AG09319 (cell line): Measurements from ENCODE around the gene TCN1.

Experiments
- DNase-seq: peaks from one replicate; pipeline ENCODE4 v3.0.0-alpha.2; 2010; ENCODE audit warnings: low read depth; ENCODE audit errors: extremely low read depth
- TF ChIP-seq, protein P1 (sequence below): IDR thresholded peaks from 2 replicates; pipeline ENCODE4 v1.5.1; 2011; ENCODE audit warnings: low read depth, mild to moderate bottlenecking, inconsistent platforms, low read length, moderate library complexity

The TCN1 gene

DNA sequence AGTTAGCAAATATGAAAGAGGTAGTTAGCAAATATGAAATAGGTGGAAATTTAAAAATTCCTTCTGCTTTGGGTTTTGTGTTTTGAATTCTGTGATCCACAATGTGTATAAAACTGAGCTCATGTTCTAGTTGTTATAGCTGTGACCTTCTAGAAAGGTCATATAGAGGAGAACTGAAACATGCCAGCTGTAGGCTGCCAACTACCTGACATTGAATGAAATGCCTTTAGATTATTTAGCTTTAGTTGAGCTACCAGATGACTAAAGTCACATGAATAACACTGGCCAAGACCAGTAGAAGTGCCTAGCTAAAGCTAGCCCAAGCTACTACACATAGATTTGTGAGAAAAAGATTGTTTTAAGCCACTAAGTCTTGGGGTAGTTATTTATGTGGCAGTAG lies 5.8 kb upstream of the TCN1 start:
- TF ChIP-seq, protein P1, sequence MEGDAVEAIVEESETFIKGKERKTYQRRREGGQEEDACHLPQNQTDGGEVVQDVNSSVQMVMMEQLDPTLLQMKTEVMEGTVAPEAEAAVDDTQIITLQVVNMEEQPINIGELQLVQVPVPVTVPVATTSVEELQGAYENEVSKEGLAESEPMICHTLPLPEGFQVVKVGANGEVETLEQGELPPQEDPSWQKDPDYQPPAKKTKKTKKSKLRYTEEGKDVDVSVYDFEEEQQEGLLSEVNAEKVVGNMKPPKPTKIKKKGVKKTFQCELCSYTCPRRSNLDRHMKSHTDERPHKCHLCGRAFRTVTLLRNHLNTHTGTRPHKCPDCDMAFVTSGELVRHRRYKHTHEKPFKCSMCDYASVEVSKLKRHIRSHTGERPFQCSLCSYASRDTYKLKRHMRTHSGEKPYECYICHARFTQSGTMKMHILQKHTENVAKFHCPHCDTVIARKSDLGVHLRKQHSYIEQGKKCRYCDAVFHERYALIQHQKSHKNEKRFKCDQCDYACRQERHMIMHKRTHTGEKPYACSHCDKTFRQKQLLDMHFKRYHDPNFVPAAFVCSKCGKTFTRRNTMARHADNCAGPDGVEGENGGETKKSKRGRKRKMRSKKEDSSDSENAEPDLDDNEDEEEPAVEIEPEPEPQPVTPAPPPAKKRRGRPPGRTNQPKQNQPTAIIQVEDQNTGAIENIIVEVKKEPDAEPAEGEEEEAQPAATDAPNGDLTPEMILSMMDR = no peak
- no peak for DNase-seq

DNA sequence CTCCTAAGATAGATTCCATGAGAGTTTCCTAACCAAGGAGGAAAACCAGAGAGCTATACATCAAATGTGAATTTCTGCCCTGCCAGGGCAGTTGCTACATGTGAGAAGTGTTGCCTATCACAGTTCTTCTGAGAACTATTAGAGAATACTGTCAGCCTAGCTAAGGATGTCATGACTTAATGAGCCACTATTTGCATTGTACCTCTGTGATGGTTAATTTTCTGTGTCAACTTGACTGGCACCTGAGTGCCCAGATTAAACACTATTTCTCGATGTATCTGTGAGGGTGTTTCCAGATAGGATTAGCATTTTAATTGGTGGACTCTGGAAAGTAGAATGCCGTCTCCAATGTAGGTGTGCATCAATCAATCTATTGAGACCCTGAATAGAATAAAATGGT lies 1.7 kb upstream of the TCN1 start:
- TF ChIP-seq, protein P1 = no peak
- no peak for DNase-seq

DNA sequence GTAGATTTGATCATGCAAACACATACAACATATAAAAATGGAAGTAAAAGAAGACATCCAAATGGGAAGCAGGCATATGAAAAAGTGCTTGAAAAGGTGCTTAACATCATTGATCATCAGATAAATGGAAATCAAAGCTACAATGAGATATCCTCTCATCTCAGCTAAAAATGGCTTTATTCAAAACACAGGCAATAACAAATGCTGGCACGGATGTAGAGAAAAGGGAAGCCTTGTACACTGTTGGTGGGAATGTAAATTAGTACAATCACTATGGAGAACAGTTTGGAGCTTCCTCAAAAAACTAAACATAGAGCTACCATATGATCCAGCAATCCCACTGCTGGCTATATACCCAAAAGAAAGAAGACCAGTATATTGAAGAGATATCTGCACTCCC lies 549 bp upstream of the TCN1 start:
- TF ChIP-seq, protein P1 = no peak
- DNase-seq = no peak

DNA sequence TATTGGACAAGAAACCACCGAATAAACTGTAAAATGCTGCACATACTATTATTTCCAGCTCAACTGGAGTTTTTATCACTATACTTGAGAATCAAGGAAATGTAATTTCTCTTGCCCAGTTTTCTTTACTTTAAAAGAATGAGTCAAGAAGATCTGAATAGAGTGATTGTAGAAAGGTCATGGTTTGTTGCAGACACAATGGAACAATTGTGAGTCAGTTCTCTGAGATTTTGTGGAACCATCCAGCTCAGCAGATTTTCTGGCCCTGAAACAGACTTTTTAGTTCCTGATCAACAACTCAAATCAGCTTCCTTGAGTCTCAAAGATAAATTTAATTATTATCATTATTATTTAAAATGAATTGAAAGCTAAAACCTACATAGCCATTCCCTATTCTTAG lies 1.3 kb downstream of the TCN1 start:
- no peak for DNase-seq
- TF ChIP-seq, protein P1 = no peak

DNA sequence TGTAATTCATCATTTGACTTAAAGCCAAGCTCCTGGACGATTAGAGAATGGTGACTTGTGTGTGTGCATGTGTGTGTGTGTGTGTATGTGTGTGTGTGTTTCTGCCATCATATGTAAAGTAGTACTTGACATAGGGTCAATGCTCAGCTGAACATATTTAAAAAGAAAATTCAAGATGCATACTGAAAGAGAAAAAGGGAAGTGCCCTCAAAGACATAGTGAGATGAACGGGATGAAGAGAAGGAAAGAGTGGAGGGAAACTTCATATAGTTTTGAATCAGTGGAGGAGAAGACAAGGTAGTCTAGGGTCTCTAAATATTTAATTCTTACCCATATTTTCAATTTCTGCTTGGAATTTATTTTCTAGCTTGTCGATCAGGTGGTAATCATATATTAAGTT lies 4.0 kb downstream of the TCN1 start:
- TF ChIP-seq, protein P1 = no peak
- DNase-seq = no peak

DNA sequence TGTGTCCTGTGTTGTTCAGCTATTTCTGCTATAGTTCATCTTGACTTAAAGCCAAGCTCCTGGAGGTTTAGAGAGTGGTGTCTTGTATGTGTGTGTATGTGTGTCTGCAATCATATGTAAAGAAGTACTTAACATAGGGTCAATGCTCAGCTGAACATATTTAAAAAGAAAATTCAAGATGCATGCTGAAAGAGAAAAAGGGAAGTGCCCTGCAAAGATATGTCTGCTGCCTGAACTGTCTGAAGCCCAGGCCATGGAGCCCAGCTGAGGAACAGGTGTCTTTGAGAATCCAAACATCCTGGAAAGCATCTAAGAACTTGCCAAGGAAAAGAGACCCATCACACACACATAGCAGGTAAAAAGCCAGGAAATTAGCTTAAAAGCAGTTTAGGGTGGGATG lies 6.6 kb downstream of the TCN1 start:
- TF ChIP-seq, protein P1 = no peak
- DNase-seq = no peak

DNA sequence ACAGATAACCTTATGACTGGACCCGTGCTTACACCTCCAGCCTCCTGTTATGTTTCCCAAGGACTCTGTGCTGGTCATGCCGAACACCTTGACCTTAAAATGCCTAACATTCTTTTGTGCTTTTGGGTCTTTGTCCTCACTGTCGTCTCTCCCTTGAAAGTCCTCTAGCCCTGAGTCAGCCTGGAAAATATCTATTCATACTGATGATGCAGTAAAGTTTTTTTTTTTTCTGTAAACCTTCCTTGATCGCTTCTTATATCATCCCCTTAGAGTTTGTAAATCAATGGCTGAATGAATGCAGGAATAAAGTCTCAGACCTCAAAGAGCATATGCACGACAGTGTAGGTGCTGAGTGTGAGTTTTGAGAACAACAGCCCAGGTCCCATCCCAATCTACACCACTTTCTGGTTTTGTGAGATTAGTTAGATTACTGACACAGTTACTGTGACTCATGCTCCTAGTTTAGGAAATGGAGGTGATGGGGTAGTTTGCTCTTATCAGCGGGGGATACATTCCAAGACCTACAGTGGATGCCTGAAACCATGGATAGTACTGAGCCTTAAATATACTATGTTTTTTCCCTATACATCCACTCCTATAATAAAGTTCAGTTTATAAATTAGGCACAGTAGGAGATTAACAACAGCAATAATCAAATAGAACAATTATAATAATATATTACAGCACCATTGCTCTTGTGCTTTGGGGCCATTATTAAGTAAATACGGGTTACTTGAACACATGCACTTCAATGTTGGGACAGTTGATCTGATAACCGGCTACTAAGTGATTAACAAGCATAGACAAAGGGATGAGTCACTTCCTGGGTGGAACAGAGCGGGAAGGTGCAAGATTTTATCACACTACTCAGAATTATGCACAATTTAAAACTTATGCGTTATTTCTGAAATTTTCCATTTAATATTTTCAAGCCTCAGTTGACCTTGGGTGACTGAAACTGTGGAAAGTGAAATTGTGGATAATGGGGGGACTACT lies 8.6 kb downstream of the TCN1 start:
- TF ChIP-seq, protein P1 = no peak
- no peak for DNase-seq
